ENCODE data around the gene KRTAP5-11.

GRCh38 chr11:71572811-71573210, 9.9 kb downstream of the KRTAP5-11 start:
- TF ChIP-seq LEF1 (IDR thresholded peaks at IDR 0.05; ENCODE audit: borderline replicate concordance) (no peak), HDGF (IDR thresholded peaks at IDR 0.05; ENCODE audit: borderline replicate concordance) (no peak)
